GM23338 (cell line): ENCODE measurements around the gene EREG. TPM values are rescaled to one million over a fixed set of nuclear protein-coding genes. Genes with fewer than 3 reads are reported as not detected.

ENCODE experiments used
- ATAC-seq: fragments of 200-7000 bp; cut with Tn5 transposase; 3 replicates; pipeline ENCODE4 v1.9.1; 2020
- DNase-seq: peaks from one replicate; pipeline ENCODE4 v3.0.0-alpha.2; 2015; ENCODE audit warnings: low spot score
- H2AFZ ChIP-seq: fragments of 200-600 bp; sonication (generic); 2 replicates; pipeline ENCODE4 v1.8.0; 2016; ENCODE audit warnings: antibody characterized with exemption, mild to moderate bottlenecking, moderate library complexity
- H3F3A ChIP-seq: fragments of 200-600 bp; sonication (generic); replicated peaks from 2 replicates; pipeline ENCODE4 v1.8.0; 2017; ENCODE audit warnings: antibody characterized with exemption, mixed run types, low read depth
- H3K27ac ChIP-seq: fragments of 200-600 bp; sonication (generic); 2 replicates; pipeline ENCODE4 v1.6.1; 2016; ENCODE audit warnings: low read depth
- H3K27me3 ChIP-seq: fragments of 200-600 bp; sonication (generic); 2 replicates; pipeline ENCODE4 v1.8.0; 2016; ENCODE audit warnings: mild to moderate bottlenecking, mixed run types, moderate library complexity; ENCODE audit not compliant: insufficient read depth
- H3K36me3 ChIP-seq: fragments of 200-600 bp; sonication (generic); 2 replicates; pipeline ENCODE4 v1.8.0; 2016; ENCODE audit warnings: mild to moderate bottlenecking; ENCODE audit not compliant: insufficient read depth
- H3K4me1 ChIP-seq: fragments of 200-600 bp; sonication (generic); 2 replicates; pipeline ENCODE4 v1.8.0; 2016; ENCODE audit warnings: mild to moderate bottlenecking, moderate library complexity; ENCODE audit not compliant: insufficient read depth
- H3K4me2 ChIP-seq: fragments of 200-600 bp; sonication (generic); 2 replicates; pipeline ENCODE4 v1.7.1; 2017; ENCODE audit warnings: mixed run types
- H3K4me3 ChIP-seq: fragments of 200-600 bp; sonication (generic); 2 replicates; pipeline ENCODE4 v1.6.1; 2016; ENCODE audit warnings: mixed run types
- H3K79me2 ChIP-seq: fragments of 200-600 bp; sonication (generic); replicated peaks from 2 replicates; pipeline ENCODE4 v1.8.0; 2017; ENCODE audit warnings: mild to moderate bottlenecking; ENCODE audit not compliant: insufficient read depth
- H3K9me2 ChIP-seq: fragments of 200-600 bp; sonication (generic); 2 replicates; pipeline ENCODE4 v1.8.0; 2017; ENCODE audit not compliant: insufficient read depth
- H4K20me1 ChIP-seq: fragments of 200-600 bp; sonication (generic); replicated peaks from 2 replicates; pipeline ENCODE4 v1.8.0; 2017; ENCODE audit warnings: mild to moderate bottlenecking; ENCODE audit not compliant: insufficient read depth
- H3K27ac Mint-ChIP-seq: 2 replicates; pipeline ENCODE4 v1.8.0; 2020; ENCODE audit warnings: inconsistent platforms, mild to moderate bottlenecking, moderate library complexity, mixed read lengths
- H3K27me3 Mint-ChIP-seq: 3 replicates; pipeline ENCODE4 v1.8.0; 2022; ENCODE audit warnings: low read depth, mild to moderate bottlenecking, moderate library complexity, mixed read lengths, inconsistent platforms; ENCODE audit not compliant: insufficient read depth, poor library complexity
- H3K36me3 Mint-ChIP-seq: 3 replicates; pipeline ENCODE4 v1.8.0; 2021; ENCODE audit warnings: low read depth, mild to moderate bottlenecking, inconsistent platforms, moderate library complexity, mixed read lengths
- H3K4me1 Mint-ChIP-seq: 3 replicates; pipeline ENCODE4 v1.8.0; 2020; ENCODE audit warnings: mild to moderate bottlenecking, inconsistent platforms, mixed read lengths
- H3K4me3 Mint-ChIP-seq: 3 replicates; pipeline ENCODE4 v1.8.0; 2021; ENCODE audit warnings: moderate library complexity, mild to moderate bottlenecking, inconsistent platforms, mixed read lengths
- H3K9me3 Mint-ChIP-seq: 3 replicates; pipeline ENCODE4 v1.8.0; 2020; ENCODE audit warnings: moderate library complexity, mild to moderate bottlenecking, inconsistent platforms, mixed read lengths
- CREB1 ChIP-seq: fragments of 250-450 bp; sonication (Bioruptor Pico); IDR thresholded peaks from 2 replicates; pipeline ENCODE4 v1.5.0; 2020; ENCODE audit warnings: low read depth, mild to moderate bottlenecking, moderate library complexity
- CTCF ChIP-seq, 2 experiments: fragments of 200-600 bp in 1 of 2; sonication (generic) in 1 of 2; conservative IDR thresholded peaks; 2 replicates each; pipeline versions ENCODE4 v1.5.1 to v1.6.1; 2016 to 2017; ENCODE audit warnings: antibody characterized with exemption in 2 of 2, low read depth in 2 of 2, mild to moderate bottlenecking in 2 of 2, moderate library complexity in 1 of 2
- ETS1 ChIP-seq: IDR thresholded peaks from 2 replicates; pipeline ENCODE4 v1.6.1; 2016; ENCODE audit warnings: antibody characterized with exemption
- EZH2 ChIP-seq: fragments of 200-600 bp; sonication (generic); IDR thresholded peaks from one replicate; pipeline ENCODE4 v1.8.0; 2017; ENCODE audit warnings: antibody characterized with exemption, mild to moderate bottlenecking, low read depth; ENCODE audit not compliant: unreplicated experiment
- EZH2phosphoT487 ChIP-seq: fragments of 200-600 bp; sonication (generic); IDR thresholded peaks from one replicate; pipeline ENCODE4 v1.8.1; 2018; ENCODE audit warnings: antibody characterized with exemption; ENCODE audit not compliant: unreplicated experiment
- JUNB ChIP-seq: IDR thresholded peaks from one replicate; pipeline ENCODE4 v1.6.1; 2016; ENCODE audit warnings: antibody characterized with exemption; ENCODE audit not compliant: unreplicated experiment
- NANOG ChIP-seq: IDR thresholded peaks from 2 replicates; pipeline ENCODE4 v1.6.1; 2016; ENCODE audit warnings: antibody characterized with exemption, borderline replicate concordance
- POLR2AphosphoS5 ChIP-seq: IDR thresholded peaks from 2 replicates; pipeline ENCODE4 v1.6.1; 2016; ENCODE audit warnings: antibody characterized with exemption, low read depth
- REST ChIP-seq: IDR thresholded peaks from one replicate; pipeline ENCODE4 v1.6.1; 2018; ENCODE audit warnings: antibody characterized with exemption; ENCODE audit not compliant: unreplicated experiment
- STAT1 ChIP-seq: IDR thresholded peaks from one replicate; pipeline ENCODE4 v1.6.1; 2016; ENCODE audit warnings: antibody characterized with exemption; ENCODE audit not compliant: unreplicated experiment
- ZNF114 ChIP-seq: fragments of 250-450 bp; sonication (Bioruptor Pico); IDR thresholded peaks from 2 replicates; pipeline ENCODE4 v1.5.0; 2020; ENCODE audit warnings: mild to moderate bottlenecking, moderate library complexity
- ZNF331 ChIP-seq: fragments of 250-450 bp; sonication (Bioruptor Pico); IDR thresholded peaks from 2 replicates; pipeline ENCODE4 v1.5.0; 2020; ENCODE audit warnings: low read depth, mild to moderate bottlenecking, moderate library complexity
- ZNF462 ChIP-seq: fragments of 250-450 bp; sonication (Bioruptor Pico); IDR thresholded peaks from 2 replicates; pipeline ENCODE4 v1.5.0; 2020; ENCODE audit warnings: mild to moderate bottlenecking, moderate library complexity
- polyA plus RNA-seq: library from polyadenylated mRNA; unstranded; fragments of >200 nt; fragmentation: Nextera tagmentation; extraction: Ambion mirVana; gene quantifications from 2 replicates; pipeline ENCODE4 v1.2.1, GENCODE V29; 2016
- total RNA-seq: library from RNA; depleted of rRNA; stranded (reverse); fragments of >200 nt; shearing (Covaris generic); gene quantifications from 2 replicates; pipeline ENCODE4 v1.2.3, GENCODE V29; 2014

The EREG gene
- total and polyA plus RNA-seq, 2 experiments from 2014 or later = not detected

GRCh38 chr4:74391890-74392475 is 27.0 kb downstream of the EREG start:
- Mint-ChIP-seq H3K36me3 (no peaks in the 10 kb centered on the region), H3K4me3 (no peak overlapping the region), H3K4me1 (no peaks in the 10 kb centered on the region; the same call in 2 of the 3 replicates), H3K9me3 (no peaks in the 10 kb centered on the region), H3K27ac (no peak overlapping the region), H3K27me3 (peaks cover 2% of the 10 kb centered on the region)
- Histone ChIP-seq H3K79me2 (no peaks in the 10 kb centered on the region), H3K4me2 (no peak overlapping the region), H3K27ac (no peak overlapping the region), H3F3A (no peaks in the 10 kb centered on the region), H3K9me2 (no peaks in the 10 kb centered on the region), H4K20me1 (no peaks in the 10 kb centered on the region), H3K27me3 (no peaks in the 10 kb centered on the region), H3K4me3 (no peak overlapping the region), H3K36me3 (no peaks in the 10 kb centered on the region), H2AFZ (no peak overlapping the region), H3K4me1 (no peaks in the 10 kb centered on the region)
- ATAC-seq (no peak), DNase-seq (no peak)
- TF ChIP-seq ZNF331 (CRISPR knock-in tag) = no peak
- no peak for TF ChIP-seq EZH2phosphoT487
- TF ChIP-seq POLR2AphosphoS5 = no peak
- no peak for TF ChIP-seq NANOG
- no peak for TF ChIP-seq EZH2
- no peak for TF ChIP-seq ZNF462
- no peak for TF ChIP-seq CTCF (conservative IDR thresholded peaks at IDR 0.05; ENCODE audit: low read depth in 2 of 2)
- TF ChIP-seq ZNF114 (CRISPR knock-in tag) = no peak
- TF ChIP-seq CREB1 = no peak
- TF ChIP-seq ETS1 = no peak
- no peak for TF ChIP-seq REST
- TF ChIP-seq JUNB = no peak
- TF ChIP-seq STAT1 = no peak
